ENCODE data around the gene LBP. TPM values are rescaled to one million over a fixed set of nuclear protein-coding genes. Genes with fewer than 3 reads are reported as not detected.

Gene LBP
- total and polyA plus RNA-seq, 2 experiments from 2014 or later, result 0.10 to 0.19 TPM

GRCh38 chr20:38393259-38393658, 47.0 kb downstream of the LBP start (continued):
- TF ChIP-seq CTCF (conservative IDR thresholded peaks at IDR 0.05; ENCODE audit: low read depth in 2 of 2), result no peak
- no peak for TF ChIP-seq ZNF114 (CRISPR knock-in tag; IDR thresholded peaks at IDR 0.05)
- no peak for TF ChIP-seq ETS1 (IDR thresholded peaks at IDR 0.05)

GRCh38 chr20:38395165-38395564, 48.9 kb downstream of the LBP start:
- Histone ChIP-seq H4K20me1 (replicated peaks; ENCODE audit: insufficient read depth) (no peaks in the 10 kb centered on the region), H3K4me2 (no peak overlapping the region), H3K36me3 (ENCODE audit: insufficient read depth) (no peaks in the 10 kb centered on the region), H3F3A (replicated peaks; ENCODE audit: low read depth) (no peaks in the 10 kb centered on the region), H2AFZ (no peak overlapping the region), H3K4me3 (no peak overlapping the region), H3K9me2 (ENCODE audit: insufficient read depth) (0 out of 2 replicates have a peak, but pooled peaks cover 4% of the 10 kb centered on the region), H3K27me3 (ENCODE audit: insufficient read depth) (no peaks in the 10 kb centered on the region), H3K4me1 (ENCODE audit: insufficient read depth) (no peaks in the 10 kb centered on the region), H3K27ac (ENCODE audit: low read depth) (no peak overlapping the region), H3K79me2 (replicated peaks; ENCODE audit: insufficient read depth) (no peaks in the 10 kb centered on the region)
- Mint-ChIP-seq H3K9me3 (no peaks in the 10 kb centered on the region), H3K4me3 (no peak overlapping the region), H3K27ac (no peak overlapping the region), H3K4me1 (no peaks in the 10 kb centered on the region), H3K27me3 (ENCODE audit: insufficient read depth, low read depth, poor library complexity) (no peaks in the 10 kb centered on the region), H3K36me3 (ENCODE audit: low read depth) (no peaks in the 10 kb centered on the region)
- ATAC-seq (no peak), DNase-seq (ENCODE audit: low spot score) (no peak)
- TF ChIP-seq ZNF462 (CRISPR knock-in tag; IDR thresholded peaks at IDR 0.05) (no peak), NANOG (IDR thresholded peaks at IDR 0.05; ENCODE audit: borderline replicate concordance) (no peak), JUNB (IDR thresholded peaks at IDR 0.05; ENCODE audit: unreplicated experiment) (no peak), REST (IDR thresholded peaks at IDR 0.05; ENCODE audit: unreplicated experiment) (no peak), CREB1 (CRISPR knock-in tag; IDR thresholded peaks at IDR 0.05; ENCODE audit: low read depth) (no peak)

All from GM23338 (cell line).